Stimulated activated CD8-positive, alpha-beta memory T cell treated with anti-CD3 and anti-CD28 coated beads, Interleukin-12 subunit alpha, Interleukin-12 subunit beta, amount 100 ng/mL, for 1 hour (primary cell): ENCODE data around the gene SCN5A.
"Not testable (repeated sequence)": the region's sequence is repeated elsewhere in the genome, so short reads cannot be mapped to it uniquely, and the experiment has no call there.

Experiments used
- DNase-seq: peaks from one replicate; pipeline ENCODE4 v3.0.0-alpha.2; 2020; ENCODE audit warnings: low read depth

The SCN5A gene

GRCh38 chr3:38578081-38578475 lies 71.4 kb downstream of the SCN5A start:
- DNase-seq, result no peak

GRCh38 chr3:38577371-38578080 lies 72.0 kb downstream of the SCN5A start:
- no peak for DNase-seq

- no peak for DNase-seq
Measured at GRCh38 chr3:38576526-38577370, 72.7 kb downstream of the SCN5A start.

- no peak for DNase-seq
Measured at GRCh38 chr3:38576131-38576525, 73.4 kb downstream of the SCN5A start.

- no peak for DNase-seq
Measured at GRCh38 chr3:38575279-38575843, 74.1 kb downstream of the SCN5A start.

- DNase-seq, result no peak
Measured at GRCh38 chr3:38574411-38575278, 74.8 kb downstream of the SCN5A start.

- no peak for DNase-seq
Measured at GRCh38 chr3:38573556-38573955, 75.9 kb downstream of the SCN5A start.

- no peak for DNase-seq
Measured at GRCh38 chr3:38573111-38573510, 76.4 kb downstream of the SCN5A start.

GRCh38 chr3:38567498-38567897 lies 82.0 kb downstream of the SCN5A start:
- no peak for DNase-seq

GRCh38 chr3:38566794-38567193 lies 82.7 kb downstream of the SCN5A start:
- not testable (repeated sequence) for DNase-seq

GRCh38 chr3:38566215-38566528 lies 83.3 kb downstream of the SCN5A start:
- no peak for DNase-seq

GRCh38 chr3:38565339-38566214 lies 83.9 kb downstream of the SCN5A start:
- DNase-seq, result no peak

- no peak for DNase-seq
Measured at GRCh38 chr3:38564631-38565338, 84.7 kb downstream of the SCN5A start.

- no peak for DNase-seq
Measured at GRCh38 chr3:38563886-38564270, 85.6 kb downstream of the SCN5A start.

- no peak for DNase-seq
Measured at GRCh38 chr3:38563070-38563885, 86.2 kb downstream of the SCN5A start.

GRCh38 chr3:38562467-38562925 lies 87.0 kb downstream of the SCN5A start:
- DNase-seq, result no peak

GRCh38 chr3:38561746-38562466 lies 87.6 kb downstream of the SCN5A start:
- DNase-seq, result no peak

- no peak for DNase-seq
Measured at GRCh38 chr3:38560996-38561717, 88.3 kb downstream of the SCN5A start.
